Brain microvascular endothelial cell (primary cell): ENCODE data around the gene HIGD1B.
A peak's percentile ranks its signal among the peaks of the same experiment; 100 is the strongest.

Experiments used
- DNase-seq: peaks from one replicate; pipeline ENCODE4 v3.0.0-alpha.2; 2020
- H3K27ac ChIP-seq: fragments of 250-450 bp; sonication (Bioruptor Pico); 2 replicates; pipeline ENCODE4 v1.5.1; 2020; ENCODE audit warnings: mild to moderate bottlenecking, moderate library complexity
- H3K27me3 ChIP-seq: fragments of 250-450 bp; sonication (Bioruptor Pico); replicated peaks from 2 replicates; pipeline ENCODE4 v1.5.1; 2020; ENCODE audit warnings: mild to moderate bottlenecking
- H3K36me3 ChIP-seq: fragments of 250-450 bp; sonication (Bioruptor Pico); replicated peaks from 2 replicates; pipeline ENCODE4 v1.5.1; 2020; ENCODE audit warnings: mild to moderate bottlenecking
- H3K4me3 ChIP-seq: 2 replicates; pipeline ENCODE4 v1.5.1; 2011; ENCODE audit warnings: low read depth, mild to moderate bottlenecking, control low read depth, low read length, moderate library complexity
- in situ Hi-C: cut with HindIII; loops from 2 replicates; pipeline ENCODE4 v1.10.0; 2017; ENCODE audit warnings: low sequenced_read_pairs, low pct_ligation_motif_present
- TF ChIP-seq, protein P1 (sequence below): IDR thresholded peaks from 2 replicates; pipeline ENCODE4 v1.5.1; 2011; ENCODE audit warnings: low read depth, mild to moderate bottlenecking, moderate library complexity, low read length, control low read depth, inconsistent platforms; ENCODE audit errors: missing control alignments

The HIGD1B gene

DNA sequence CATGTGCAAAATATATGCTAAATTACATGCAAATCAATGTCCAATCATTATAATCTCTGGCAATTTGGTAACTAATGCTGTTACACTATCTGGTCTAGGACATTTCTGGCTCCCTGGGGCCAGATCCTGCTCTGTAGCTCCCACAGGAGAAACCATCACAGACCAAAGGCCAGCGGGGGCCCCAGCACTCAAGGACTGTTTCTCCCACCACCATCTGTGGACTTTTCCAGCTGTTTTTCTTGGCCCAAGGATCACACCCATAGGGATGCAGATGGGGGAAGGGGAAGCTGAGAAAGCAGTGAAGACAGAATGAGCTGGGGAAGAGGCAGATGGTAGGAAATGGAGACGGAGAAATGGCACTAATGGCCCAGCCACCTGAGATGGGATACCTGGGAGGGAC is at the start of gene HIGD1B:
HIGD1B (plus strand) TSS at position 298 of the 400 bp plus-strand sequence. CDS start 270 bp downstream, outside the sequence.
- peaks cover 20% of the 10 kb centered on the region for H3K36me3 ChIP-seq
- no peak within 1 kb of the TSS for H3K27ac ChIP-seq
- DNase-seq, result no peak
- no peak within 1 kb of the TSS for H3K4me3 ChIP-seq
- in situ Hi-C loops, result no loop called here
- TF ChIP-seq, protein P1, sequence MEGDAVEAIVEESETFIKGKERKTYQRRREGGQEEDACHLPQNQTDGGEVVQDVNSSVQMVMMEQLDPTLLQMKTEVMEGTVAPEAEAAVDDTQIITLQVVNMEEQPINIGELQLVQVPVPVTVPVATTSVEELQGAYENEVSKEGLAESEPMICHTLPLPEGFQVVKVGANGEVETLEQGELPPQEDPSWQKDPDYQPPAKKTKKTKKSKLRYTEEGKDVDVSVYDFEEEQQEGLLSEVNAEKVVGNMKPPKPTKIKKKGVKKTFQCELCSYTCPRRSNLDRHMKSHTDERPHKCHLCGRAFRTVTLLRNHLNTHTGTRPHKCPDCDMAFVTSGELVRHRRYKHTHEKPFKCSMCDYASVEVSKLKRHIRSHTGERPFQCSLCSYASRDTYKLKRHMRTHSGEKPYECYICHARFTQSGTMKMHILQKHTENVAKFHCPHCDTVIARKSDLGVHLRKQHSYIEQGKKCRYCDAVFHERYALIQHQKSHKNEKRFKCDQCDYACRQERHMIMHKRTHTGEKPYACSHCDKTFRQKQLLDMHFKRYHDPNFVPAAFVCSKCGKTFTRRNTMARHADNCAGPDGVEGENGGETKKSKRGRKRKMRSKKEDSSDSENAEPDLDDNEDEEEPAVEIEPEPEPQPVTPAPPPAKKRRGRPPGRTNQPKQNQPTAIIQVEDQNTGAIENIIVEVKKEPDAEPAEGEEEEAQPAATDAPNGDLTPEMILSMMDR, result no peak
- H3K27me3 ChIP-seq, result no peaks in the 10 kb centered on the region

DNA sequence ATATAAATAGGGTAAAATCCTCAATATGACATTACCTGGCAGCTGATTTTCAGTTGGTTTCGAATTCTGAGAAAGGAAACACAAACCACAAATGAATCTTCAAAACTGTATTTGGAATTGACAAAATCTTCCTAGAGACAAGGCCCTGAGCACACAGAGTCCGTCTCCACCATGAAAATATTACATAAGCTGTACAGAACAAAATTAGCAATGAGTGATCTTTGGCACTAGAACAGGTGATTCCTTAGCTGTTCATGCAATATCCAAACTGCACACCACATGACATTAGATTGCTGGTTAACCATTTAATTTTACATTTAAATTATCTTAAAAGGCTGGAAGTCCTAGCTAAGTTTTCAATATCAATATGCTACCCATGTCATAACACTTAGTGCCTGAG is 49.3 kb upstream of the HIGD1B start:
- TF ChIP-seq, protein P1, result no peak
- peaks cover 9% of the 10 kb centered on the region for H3K36me3 ChIP-seq

DNA sequence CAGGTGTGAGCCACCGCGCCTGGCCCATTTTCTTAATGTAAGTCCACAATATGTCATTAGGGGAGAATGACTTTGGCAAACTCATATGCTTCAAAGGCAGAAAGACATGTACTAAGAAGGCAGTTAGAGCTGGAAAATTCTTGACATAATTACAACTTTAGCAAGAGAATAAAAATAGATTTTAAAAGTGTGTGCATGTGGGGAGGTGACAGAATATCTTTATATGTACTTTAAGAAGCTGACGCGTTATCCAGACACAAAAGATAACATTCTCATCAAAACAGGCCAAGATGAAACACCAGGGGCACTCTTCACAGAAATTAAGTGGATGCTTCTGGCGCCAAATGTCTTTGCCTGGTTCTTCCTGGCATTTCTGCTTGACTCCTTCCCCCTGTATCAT is 45.8 kb upstream of the HIGD1B start:
- TF ChIP-seq, protein P1, result no peak
- Histone ChIP-seq H3K36me3 (peaks cover 27% of the 10 kb centered on the region), H3K27ac (no peak overlapping the region), H3K27me3 (no peaks in the 10 kb centered on the region), H3K4me3 (no peak overlapping the region)
- in situ Hi-C loops, result no loop called here
- DNase-seq, result no peak

More for the DNA sequence above, 49.3 kb upstream of the HIGD1B start:
- DNase-seq, result no peak
- no peaks in the 10 kb centered on the region for H3K27me3 ChIP-seq
- no peak overlapping the region for H3K4me3 ChIP-seq
- in situ Hi-C loops, result loop anchor here (25.0 kb wide), 1 partner anchor 89 kb away; the partner anchor contains the start of gene EFTUD2
- peak overlapping the region; percentile 72 for H3K27ac ChIP-seq

DNA sequence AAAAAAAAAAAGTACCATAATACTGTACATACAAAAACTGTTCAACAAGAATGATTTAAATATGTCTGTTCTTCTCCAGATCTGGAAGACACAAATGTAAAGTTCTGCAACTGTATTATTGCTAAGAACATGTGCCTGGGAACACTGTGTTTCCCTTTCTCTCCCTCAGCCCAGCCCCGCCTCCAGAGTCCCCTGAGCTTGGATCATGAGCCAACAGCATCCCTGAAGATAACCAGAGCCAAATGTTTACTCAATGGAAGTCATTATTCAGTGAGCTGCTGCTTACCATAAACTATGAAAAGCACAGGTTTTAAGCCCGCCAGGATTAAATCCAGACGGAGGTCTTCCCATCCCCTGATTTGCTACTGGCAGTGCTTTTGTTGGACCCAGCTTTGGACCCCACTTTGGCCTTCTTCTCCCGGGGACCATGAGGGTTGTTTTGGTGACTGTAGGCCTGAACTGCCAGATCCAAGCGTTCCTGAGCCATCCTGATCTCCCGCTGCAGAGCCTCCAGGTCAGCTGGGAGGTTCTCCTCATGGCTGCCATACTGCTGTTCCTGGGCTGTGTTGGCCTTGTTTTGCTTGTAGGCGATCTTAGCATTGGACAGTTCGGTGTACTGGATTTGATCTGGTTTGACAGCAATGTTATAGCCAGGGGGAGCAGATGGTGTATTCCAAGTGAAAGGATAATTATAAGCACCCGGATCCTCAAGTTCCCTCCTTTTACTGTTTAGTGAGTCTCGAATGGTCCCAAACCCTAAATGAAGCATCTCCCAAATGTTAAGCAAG is 43.2 kb upstream of the HIGD1B start:
- DNase-seq, result no peak
- Histone ChIP-seq H3K27ac (no peak overlapping the region), H3K27me3 (no peaks in the 10 kb centered on the region), H3K4me3 (no peak overlapping the region), H3K36me3 (peaks cover 27% of the 10 kb centered on the region)
- in situ Hi-C loops, result no loop called here
- TF ChIP-seq, protein P1, result no peak

GRCh38 chr17:44807093-44807816 is 40.4 kb upstream of the HIGD1B start:
- Histone ChIP-seq H3K36me3 (peaks cover 18% of the 10 kb centered on the region), H3K4me3 (no peak overlapping the region), H3K27me3 (no peaks in the 10 kb centered on the region), H3K27ac (no peak overlapping the region)
- in situ Hi-C loops, result no loop called here
- TF ChIP-seq, protein P1, result no peak
- DNase-seq, result no peak
